Neural progenitor cell (in vitro differentiated cells): ENCODE results near the gene GPR84.
A peak's percentile ranks its signal among the peaks of the same experiment; 100 is the strongest.

Experiments
- EZH2 ChIP-seq: fragments of 200-600 bp; sonication (generic); IDR thresholded peaks from 2 replicates; pipeline ENCODE4 v1.6.1; 2017; ENCODE audit warnings: antibody characterized with exemption, mild to moderate bottlenecking, moderate library complexity
- TF ChIP-seq, protein P1 (sequence below): fragments of 200-600 bp; sonication (generic); IDR thresholded peaks from 2 replicates; pipeline ENCODE4 v1.5.1; 2017; ENCODE audit warnings: antibody characterized with exemption, mild to moderate bottlenecking

DNA sequence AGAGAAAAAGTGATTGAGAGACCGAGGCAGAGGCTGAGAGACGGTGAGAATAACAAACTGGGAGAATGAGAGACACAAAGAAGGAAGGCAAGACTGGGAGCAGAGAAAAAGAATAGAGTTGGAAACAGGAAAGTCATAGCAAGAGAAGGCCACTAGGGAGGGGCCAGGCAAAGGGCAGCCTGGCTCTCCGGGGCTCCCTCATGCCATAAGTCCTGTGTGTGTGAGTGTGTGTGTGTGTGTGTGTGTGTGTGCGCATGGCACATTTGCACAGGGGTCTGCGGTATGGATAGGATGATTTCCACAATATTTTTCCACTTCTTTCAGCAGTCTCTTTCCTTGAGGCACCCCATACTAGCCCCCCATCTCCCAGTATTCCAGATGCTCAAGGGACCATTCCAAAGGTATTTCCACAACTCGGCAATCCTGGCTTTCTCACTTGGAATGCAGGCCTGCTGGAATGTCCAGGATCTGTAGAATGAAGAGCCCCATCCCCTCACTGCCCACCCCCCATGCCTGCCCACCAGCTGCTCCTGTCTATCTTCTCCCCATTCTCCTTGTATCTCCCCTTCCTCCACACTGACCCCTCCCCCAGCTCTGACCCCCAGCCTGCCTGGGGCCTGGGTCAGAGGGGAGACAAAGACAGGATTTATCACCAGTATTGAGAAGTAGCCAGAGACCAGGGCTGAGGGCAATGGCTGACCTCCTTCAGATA is 9.0 kb downstream of the GPR84 start:
- TF ChIP-seq, protein P1, sequence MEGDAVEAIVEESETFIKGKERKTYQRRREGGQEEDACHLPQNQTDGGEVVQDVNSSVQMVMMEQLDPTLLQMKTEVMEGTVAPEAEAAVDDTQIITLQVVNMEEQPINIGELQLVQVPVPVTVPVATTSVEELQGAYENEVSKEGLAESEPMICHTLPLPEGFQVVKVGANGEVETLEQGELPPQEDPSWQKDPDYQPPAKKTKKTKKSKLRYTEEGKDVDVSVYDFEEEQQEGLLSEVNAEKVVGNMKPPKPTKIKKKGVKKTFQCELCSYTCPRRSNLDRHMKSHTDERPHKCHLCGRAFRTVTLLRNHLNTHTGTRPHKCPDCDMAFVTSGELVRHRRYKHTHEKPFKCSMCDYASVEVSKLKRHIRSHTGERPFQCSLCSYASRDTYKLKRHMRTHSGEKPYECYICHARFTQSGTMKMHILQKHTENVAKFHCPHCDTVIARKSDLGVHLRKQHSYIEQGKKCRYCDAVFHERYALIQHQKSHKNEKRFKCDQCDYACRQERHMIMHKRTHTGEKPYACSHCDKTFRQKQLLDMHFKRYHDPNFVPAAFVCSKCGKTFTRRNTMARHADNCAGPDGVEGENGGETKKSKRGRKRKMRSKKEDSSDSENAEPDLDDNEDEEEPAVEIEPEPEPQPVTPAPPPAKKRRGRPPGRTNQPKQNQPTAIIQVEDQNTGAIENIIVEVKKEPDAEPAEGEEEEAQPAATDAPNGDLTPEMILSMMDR = peak; percentile 34
- TF ChIP-seq EZH2 = no peak
